GM19238 (cell line): ENCODE data around the gene PPM1M.

Experiments used
- DNase-seq: peaks from one replicate; pipeline ENCODE4 v3.0.0; 2011; ENCODE audit warnings: low spot score; ENCODE audit not compliant: insufficient read length

PPM1M gene, protein sequence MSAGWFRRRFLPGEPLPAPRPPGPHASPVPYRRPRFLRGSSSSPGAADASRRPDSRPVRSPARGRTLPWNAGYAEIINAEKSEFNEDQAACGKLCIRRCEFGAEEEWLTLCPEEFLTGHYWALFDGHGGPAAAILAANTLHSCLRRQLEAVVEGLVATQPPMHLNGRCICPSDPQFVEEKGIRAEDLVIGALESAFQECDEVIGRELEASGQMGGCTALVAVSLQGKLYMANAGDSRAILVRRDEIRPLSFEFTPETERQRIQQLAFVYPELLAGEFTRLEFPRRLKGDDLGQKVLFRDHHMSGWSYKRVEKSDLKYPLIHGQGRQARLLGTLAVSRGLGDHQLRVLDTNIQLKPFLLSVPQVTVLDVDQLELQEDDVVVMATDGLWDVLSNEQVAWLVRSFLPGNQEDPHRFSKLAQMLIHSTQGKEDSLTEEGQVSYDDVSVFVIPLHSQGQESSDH

DNA sequence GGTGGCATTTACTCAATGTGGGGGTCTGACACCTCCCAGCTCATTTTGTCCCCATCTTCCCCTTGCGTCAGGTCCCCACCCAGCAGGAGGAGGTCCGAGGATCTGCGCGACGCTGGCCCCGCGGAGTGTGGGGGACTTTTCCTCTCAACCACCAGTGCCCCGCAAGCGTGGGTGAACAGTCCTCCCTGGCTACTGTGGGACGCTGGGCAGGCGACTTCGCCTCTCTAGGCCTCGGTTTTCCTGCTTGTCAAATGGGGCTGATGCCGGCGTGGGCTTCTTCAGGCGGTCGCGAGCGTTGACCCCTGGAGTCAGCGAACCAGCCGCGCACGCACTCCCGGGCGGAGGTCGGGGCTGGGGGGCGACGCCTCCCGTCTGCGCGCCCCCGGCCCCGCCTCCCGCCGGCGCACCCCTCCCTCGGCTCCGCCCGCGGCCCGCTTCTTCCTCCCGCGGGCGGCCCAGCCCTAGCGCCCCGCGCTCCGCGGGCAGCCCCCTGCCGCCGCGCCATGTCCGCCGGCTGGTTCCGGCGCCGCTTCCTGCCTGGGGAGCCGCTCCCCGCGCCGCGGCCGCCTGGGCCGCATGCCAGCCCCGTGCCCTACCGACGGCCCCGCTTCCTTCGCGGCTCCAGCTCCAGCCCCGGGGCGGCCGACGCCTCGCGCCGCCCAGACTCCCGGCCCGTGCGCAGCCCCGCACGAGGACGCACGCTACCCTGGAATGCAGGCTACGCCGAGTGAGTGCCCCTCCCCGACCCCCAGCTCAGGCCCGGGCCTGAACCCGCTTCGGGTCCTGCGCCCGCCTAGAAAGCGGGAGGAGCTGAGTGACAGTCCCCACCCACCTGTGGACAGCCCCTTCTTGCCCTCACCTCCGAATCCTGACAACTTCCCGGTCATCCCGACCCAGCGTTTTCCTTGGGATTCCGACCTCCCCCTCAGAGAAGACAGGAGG, at the start of gene PPM1M:
PPM1M (plus strand) TSS at position 438 of the 942 bp plus-strand sequence; CDS start at position 504, 66 bp downstream.
- peak; percentile 72 for DNase-seq

DNA sequence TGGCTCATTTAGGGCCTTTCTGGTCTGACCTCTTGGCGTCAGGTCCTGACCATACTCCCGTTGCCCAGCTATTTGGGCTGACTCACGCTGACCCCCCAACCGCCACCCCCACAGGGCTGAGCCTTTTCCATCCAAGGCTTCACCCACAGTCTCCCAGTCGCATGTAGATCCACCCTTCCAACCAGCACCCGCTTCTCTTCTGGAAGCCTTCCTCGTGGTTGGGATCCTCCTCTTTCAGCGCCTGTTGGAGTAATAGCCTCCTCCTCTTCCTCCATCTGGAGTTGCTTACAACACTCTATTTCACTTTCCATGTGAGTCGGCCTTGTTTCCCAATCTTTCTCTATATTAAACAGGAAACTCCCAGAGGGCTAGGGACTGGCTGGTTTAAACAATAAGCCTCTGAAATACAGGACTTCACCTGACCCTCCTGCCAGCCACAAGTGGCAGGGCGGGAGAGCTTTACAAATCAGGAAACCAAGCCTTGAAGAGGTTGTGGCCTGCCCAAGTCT, 49.7 kb upstream of the PPM1M start:
- no peak for DNase-seq

DNA sequence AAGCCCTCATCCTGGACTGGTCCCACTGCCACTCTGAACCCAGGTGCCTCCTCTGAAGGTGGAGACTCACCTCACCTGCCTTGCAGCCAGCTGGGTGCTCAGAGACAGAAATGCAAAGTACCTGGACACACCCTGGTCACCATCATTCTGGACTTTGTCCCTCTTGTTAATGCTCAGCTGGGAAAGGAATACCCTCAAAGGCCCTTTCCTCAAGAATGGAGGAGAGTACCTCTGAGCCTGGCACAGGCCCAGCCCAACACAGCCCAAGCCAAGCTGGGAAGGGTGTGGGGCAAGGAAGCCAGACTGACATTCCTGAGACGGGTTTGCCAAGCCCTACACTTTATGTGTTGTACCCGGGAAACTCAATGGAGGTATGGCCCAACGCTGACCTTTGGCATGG, 48.6 kb upstream of the PPM1M start:
- no peak for DNase-seq

DNA sequence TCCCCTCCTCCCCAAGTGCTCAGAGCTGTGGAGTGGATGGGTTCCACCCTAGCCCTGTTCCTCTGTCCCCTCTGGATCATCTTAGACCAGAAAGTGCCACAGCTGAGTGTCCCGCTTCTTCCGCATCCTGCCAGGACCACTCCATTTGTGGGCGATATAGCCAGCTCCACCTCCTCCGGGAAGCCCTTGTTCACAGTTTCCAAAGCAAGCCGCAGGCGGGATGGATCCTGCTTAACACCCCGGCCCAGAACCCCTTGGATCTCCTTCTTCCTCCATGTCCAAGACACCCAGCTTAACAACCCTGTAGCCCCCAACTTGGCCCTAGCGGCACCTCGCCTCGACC, 48.1 kb upstream of the PPM1M start:
- DNase-seq: no peak

DNA sequence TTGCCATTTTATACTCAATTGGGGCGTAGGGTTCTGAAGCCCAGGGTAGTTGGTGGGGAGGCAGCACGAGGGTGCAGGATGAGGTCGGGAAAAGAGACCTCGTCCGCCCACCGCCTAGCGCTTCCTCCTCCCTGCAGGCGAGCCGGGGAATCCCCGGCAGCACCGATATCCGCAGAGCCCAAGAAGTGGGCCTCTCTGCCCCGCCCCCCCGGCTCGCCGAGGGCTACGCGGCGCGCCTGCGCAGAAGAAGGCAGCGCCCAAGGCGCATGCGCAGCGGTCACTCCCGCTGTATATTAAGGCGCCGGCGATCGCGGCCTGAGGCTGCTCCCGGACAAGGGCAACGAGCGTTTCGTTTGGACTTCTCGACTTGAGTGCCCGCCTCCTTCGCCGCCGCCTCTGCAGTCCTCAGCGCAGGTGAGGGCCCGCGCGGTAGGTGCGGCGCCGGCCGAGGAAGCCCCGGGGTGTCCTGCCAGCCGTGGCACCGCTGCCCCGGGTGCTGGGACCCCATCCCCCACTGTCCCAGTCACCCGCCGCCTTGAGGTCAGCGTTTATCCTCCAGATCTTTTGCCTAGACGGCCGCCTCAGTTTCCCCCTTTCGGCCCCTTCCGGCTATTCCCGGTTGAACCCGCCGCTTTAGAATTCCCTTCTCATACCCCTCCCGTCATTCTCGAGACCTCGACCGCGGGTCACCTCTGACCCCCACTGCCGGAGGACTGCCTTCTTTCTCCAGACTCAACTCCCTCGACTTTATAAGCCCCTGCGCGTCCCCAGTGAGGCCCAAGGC, 47.5 kb upstream of the PPM1M start, which contains the start of gene ALAS1:
ALAS1 (plus strand) TSS at position 319 of the 784 bp plus-strand sequence. CDS start 1,082 bp downstream, outside the sequence.
- DNase-seq: peak; percentile 97

DNA sequence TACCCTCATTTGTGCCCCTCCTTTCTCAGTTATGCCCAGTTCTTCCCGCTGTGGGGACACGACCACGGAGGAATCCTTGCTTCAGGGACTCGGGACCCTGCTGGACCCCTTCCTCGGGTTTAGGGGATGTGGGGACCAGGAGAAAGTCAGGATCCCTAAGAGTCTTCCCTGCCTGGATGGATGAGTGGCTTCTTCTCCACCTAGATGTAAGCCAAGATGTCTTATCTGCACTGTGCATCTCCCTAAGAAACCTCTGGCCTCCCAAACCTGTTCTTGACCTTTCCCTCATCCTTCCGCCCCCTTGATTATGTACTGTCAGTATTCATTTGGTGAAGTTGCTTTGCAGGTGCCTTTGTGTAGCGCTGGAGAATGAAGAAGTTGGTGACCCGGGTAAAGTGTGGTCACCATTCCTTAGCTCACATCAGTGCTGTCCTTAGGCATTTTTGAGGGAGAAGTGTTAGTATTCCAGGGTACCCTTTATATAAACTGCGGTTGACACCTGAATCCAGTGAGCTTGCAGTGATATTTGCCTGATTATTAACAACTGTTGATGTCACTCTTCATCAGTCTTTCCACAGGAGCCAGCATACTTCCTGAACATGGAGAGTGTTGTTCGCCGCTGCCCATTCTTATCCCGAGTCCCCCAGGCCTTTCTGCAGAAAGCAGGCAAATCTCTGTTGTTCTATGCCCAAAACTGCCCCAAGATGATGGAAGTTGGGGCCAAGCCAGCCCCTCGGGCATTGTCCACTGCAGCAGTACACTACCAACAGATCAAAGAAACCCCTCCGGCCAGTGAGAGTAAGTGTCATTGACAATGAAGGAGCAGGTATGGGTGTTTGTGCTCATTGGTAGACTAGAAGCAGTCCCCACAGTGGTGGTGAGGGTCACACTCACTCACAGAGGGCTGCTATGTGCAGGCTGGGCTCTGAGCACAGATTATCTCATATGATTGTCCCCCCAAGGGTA, 46.6 kb upstream of the PPM1M start:
- no peak for DNase-seq

DNA sequence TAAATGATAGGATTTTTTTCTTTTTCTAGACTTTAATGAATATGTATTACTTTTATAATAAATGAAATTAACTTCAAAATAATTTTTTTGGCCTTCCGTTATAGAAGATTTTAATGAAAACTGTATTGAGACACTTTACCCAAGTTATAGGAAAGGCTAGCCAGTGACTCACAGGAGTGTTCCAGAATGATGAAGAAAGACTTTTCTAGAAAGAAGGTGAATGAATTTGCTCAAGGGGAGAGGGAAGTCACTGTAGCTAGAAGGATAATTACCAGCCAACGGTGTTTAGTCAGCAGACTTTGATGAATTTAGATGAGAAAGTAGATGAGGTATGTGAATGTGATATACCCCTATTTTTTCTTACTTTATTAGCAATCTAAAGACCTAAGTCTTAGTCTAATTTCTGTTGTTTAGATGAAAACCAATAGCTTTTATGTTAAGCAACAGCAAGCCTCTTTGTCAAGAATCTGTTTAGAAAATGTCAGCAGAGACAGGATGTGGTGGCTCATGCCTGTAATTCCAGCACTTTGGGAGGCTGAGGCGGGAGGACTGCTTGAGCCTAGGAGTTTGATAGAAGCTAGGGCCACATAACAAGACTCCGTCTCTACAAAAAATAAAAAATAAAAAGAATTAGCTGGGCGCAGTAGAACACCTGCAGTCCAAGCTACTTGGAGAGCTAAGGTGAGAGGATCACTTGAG, 44.4 kb upstream of the PPM1M start:
- DNase-seq: no peak

DNA sequence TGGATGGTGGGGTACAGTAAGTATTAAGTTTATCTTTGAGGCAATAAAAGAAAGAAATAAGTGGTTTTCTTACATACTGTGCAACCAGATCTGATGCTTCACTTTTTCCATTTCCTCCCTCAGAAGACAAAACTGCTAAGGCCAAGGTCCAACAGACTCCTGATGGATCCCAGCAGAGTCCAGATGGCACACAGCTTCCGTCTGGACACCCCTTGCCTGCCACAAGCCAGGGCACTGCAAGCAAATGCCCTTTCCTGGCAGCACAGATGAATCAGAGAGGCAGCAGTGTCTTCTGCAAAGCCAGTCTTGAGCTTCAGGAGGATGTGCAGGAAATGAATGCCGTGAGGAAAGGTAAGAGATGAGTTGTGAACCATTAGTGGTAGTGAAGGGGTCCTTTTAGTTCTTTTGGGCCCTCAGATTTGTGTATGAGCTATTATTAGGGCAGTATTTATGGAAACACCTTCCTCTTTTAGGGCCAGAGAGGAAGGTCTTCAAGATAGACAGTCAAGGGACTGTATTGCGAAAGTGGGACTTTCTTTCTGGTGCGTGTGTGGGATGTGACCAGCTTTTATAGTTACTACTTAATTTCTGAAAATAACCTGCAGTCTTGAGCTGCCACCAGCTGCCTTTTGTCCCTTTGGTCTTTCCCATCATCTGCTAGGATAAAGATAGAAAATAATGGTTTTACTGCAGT, 43.0 kb upstream of the PPM1M start:
- DNase-seq: no peak

DNA sequence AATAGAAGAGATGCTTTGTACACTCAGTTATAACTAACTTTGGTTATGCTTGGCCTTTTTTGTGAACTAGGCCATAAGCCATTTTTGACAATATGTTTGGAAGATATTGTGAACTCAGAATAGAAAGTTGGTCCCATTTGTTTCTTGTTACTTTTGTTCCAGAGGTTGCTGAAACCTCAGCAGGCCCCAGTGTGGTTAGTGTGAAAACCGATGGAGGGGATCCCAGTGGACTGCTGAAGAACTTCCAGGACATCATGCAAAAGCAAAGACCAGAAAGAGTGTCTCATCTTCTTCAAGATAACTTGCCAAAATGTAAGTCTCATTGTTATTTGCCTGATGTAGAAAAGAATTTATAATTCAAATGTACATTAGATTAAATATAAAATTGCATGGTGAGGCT, 41.9 kb upstream of the PPM1M start:
- DNase-seq: no peak

DNA sequence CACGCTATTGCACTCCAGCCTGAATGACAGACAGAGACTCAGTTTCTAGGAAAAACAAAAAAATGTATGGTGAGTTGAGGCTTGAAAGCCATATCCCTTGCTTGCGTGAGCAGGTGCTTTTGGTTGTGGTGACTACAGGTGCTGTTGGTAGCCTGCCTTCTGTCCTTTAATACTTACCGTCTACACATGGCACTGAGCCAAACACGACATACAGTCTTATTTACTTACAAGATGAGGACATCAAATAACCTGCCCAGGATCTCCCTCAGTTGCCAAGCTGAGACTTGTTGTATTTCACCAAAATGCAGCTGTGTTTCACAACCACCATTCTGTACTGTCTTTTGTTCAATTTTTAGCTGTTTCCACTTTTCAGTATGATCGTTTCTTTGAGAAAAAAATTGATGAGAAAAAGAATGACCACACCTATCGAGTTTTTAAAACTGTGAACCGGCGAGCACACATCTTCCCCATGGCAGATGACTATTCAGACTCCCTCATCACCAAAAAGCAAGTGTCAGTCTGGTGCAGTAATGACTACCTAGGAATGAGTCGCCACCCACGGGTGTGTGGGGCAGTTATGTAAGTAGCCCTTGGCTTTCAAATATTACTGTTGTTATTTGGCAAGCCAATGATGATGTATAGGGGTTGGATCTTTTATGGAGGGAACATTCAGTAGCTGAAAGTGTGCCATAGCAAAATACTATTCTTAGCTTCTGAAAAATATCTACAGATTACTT, 41.1 kb upstream of the PPM1M start:
- DNase-seq: no peak

DNA sequence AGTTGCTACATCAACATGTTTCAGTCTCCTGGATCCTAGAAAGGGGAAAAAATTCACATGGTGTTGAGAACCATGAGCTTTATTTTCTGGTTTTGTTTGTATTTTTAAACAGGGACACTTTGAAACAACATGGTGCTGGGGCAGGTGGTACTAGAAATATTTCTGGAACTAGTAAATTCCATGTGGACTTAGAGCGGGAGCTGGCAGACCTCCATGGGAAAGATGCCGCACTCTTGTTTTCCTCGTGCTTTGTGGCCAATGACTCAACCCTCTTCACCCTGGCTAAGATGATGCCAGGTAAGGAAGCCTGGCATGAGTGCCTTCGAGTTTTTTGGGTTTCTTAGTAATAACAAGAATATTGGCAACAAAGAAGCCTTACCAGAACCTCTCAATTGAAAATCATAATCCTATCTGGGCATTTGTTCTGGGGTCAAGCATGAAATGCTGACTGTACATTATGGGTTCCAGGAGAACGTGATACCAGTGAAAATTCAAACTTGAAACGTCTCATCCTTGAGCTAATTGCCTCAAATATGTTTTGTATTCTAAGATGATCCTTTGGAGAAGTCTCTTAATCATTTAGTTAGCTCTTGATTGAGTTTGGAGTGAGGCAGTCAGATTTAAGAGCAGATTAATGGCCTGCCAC, 39.7 kb upstream of the PPM1M start:
- no peak for DNase-seq

DNA sequence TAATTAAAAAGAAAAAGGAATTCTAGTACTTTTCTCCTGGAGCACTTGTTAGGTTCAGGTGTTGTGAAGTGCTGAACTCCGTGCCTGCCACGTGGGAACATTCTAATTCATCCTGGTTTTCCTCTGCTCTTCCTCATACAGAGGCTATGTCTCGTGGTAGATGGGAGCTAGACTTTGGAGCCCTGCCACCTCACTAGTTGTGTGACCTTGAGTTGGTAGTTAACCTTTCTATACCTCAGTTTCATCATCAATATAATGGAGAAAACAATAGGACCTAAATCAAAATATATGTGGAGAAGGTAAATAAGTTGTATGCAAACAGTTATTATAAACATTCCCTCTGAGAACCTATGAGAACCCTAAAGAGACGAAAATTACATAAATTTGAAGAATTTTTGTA, 37.0 kb upstream of the PPM1M start:
- DNase-seq: no peak

DNA sequence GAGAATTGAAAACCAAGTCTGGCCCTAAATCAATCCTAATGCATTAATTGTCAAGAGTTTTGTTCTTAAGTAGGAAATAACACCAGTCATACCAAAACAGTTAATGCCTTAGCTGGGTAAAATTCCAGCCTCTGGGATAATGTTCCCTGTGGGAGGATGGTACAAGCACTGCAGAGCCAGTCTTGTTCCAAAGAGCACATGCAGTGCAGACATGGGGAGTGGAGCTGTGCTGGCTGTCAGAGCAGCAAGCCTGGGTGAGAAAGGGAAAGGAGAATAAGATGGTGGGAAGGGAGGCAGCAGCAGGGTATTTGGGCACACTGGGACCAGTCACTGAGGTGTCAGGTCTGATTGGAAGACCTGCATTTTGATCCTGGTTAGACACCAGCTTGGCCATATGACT, 35.5 kb upstream of the PPM1M start:
- no peak for DNase-seq

DNA sequence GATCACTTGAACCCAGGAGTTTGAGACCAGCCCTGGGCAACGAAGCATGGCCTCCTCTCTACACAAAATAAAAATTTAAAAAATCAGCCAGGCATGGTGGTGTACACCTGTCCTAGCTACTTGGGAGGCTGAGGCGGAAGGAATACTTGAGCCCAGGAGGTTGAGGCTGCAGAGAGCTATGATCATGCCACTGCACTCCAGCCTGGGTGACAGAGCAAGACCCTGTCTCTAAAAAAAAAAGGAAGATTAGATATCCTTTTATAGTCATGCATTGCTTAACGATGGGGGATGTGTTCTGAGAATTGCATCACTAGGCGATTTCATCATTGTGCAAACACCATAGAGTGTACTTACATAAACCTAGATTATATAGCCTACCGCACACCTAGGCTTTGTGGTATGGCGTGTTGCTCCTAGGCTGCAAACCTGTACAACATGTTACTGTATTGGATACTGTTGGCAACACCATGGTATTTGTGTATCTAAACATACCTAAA, 35.0 kb upstream of the PPM1M start:
- DNase-seq: no peak

DNA sequence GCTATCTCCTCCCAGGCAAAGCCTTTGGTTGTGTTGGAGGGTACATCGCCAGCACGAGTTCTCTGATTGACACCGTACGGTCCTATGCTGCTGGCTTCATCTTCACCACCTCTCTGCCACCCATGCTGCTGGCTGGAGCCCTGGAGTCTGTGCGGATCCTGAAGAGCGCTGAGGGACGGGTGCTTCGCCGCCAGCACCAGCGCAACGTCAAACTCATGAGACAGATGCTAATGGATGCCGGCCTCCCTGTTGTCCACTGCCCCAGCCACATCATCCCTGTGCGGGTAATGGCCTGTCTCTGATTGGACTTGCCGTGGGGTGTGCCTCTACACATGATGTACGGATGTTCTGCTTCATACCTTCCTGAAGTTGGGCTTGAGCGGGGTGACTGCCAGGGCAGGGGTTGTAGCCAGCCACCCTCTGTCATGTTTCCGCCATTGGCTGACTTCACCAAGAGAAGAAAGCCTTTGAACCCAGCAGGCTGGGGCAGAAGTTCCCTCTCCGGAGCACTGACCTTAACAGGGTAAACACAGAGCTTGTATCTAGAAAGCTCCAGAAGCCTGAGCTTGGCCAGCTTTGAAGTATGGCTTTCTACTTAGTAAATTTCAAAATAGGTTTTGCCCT, 34.2 kb upstream of the PPM1M start:
- DNase-seq: no peak

DNA sequence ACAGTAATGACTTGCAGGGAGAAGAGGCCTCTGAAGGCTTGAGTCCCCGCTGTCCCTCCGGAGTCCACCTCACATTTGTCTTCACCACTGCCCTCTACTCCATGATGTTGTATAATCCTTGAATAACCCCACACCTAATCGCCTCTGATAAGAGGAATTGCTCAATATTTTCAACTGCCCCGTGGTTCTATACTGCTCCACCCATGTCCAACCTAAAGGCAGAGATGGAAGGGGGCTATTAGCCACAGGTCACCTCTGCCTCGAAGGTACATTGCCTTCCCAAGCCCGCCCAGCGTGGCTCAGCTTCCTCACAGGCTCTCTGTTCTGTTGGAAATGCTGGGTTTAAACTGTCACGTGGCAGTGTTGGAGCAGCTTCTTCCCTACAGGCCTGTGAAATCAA, 32.6 kb upstream of the PPM1M start:
- DNase-seq: no peak

DNA sequence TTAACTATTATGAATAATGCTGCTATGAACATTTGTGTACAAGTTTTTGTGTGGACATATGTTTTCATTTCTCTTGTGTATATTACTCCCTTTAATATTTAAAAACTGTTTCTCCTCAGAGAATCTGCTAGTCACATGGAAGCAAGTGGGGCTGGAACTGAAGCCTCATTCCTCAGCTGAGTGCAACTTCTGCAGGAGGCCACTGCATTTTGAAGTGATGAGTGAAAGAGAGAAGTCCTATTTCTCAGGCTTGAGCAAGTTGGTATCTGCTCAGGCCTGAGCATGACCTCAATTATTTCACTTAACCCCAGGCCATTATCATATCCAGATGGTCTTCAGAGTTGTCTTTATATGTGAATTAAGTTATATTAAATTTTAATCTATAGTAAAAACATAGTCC, 31.7 kb upstream of the PPM1M start:
- no peak for DNase-seq
